ENCODE results near the gene LRP2. TPM values are rescaled to one million over a fixed set of nuclear protein-coding genes. Genes with fewer than 3 reads are reported as not detected.

LRP2 gene
- total RNA-seq, 6 donors from 2014 or later = 20.0 to 56.5 (median 27.5) TPM

GRCh38 chr2:169116993-169117392, 245.3 kb downstream of the LRP2 start:
- no peak for DNase-seq
- no peak overlapping the region for H3K27ac ChIP-seq
- H3K36me3 ChIP-seq = no peaks in the 10 kb centered on the region
- no peaks in the 10 kb centered on the region for H3K9me3 ChIP-seq
- no peak overlapping the region for H3K4me3 ChIP-seq
- no peak for ATAC-seq (ENCODE audit: low FRiP score in 2 of 2)
- TF ChIP-seq, protein P1, sequence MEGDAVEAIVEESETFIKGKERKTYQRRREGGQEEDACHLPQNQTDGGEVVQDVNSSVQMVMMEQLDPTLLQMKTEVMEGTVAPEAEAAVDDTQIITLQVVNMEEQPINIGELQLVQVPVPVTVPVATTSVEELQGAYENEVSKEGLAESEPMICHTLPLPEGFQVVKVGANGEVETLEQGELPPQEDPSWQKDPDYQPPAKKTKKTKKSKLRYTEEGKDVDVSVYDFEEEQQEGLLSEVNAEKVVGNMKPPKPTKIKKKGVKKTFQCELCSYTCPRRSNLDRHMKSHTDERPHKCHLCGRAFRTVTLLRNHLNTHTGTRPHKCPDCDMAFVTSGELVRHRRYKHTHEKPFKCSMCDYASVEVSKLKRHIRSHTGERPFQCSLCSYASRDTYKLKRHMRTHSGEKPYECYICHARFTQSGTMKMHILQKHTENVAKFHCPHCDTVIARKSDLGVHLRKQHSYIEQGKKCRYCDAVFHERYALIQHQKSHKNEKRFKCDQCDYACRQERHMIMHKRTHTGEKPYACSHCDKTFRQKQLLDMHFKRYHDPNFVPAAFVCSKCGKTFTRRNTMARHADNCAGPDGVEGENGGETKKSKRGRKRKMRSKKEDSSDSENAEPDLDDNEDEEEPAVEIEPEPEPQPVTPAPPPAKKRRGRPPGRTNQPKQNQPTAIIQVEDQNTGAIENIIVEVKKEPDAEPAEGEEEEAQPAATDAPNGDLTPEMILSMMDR (IDR thresholded peaks at IDR 0.05) = no peak
- TF ChIP-seq POLR2AphosphoS5 (IDR thresholded peaks at IDR 0.05) (no peak), POLR2A (IDR thresholded peaks at IDR 0.05) (no peak), EP300 (IDR thresholded peaks at IDR 0.05) (no peak)
- no peaks in the 10 kb centered on the region for H3K27me3 ChIP-seq
- H3K4me1 ChIP-seq = no peaks in the 10 kb centered on the region

GRCh38 chr2:169116327-169116726, 246.0 kb downstream of the LRP2 start:
- no peak for TF ChIP-seq POLR2AphosphoS5 (IDR thresholded peaks at IDR 0.05)
- TF ChIP-seq POLR2A (IDR thresholded peaks at IDR 0.05) = no peak
- TF ChIP-seq EP300 (IDR thresholded peaks at IDR 0.05) = no peak
- TF ChIP-seq, protein P1 (IDR thresholded peaks at IDR 0.05) = no peak
- 29 to 33% methylated on average over 2 of the region's 2 CpGs for WGBS, 2 donors
- Histone ChIP-seq H3K36me3 (no peaks in the 10 kb centered on the region), H3K4me1 (no peaks in the 10 kb centered on the region), H3K27me3 (no peaks in the 10 kb centered on the region), H3K4me3 (no peak overlapping the region), H3K9me3 (no peaks in the 10 kb centered on the region), H3K27ac (no peak overlapping the region)
- DNase-seq (no peak), ATAC-seq (ENCODE audit: low FRiP score in 2 of 2) (no peak)

DNA sequence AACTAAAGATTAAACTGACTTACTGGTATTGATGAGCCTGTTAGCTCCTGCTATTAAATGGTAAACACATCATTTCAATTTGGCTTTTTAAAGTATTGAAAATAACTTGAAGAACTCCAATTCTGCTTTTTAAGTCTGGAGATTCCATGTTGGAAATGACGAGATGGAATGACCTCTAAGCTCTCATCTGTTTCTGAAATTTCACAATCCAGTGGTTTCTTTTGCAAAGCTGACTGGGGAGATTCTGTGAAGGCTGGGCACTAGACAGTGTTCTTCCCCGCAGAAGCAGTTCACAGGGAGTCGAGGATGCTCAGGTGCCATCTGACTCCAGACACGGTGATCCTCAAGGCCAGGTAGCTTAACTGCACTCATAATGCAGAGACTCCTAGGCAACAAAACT, 248.3 kb downstream of the LRP2 start:
- no peak for ATAC-seq (ENCODE audit: low FRiP score in 2 of 2)
- no peaks in the 10 kb centered on the region for H3K27me3 ChIP-seq
- DNase-seq = no peak
- no peaks in the 10 kb centered on the region for H3K9me3 ChIP-seq
- H3K27ac ChIP-seq = no peak overlapping the region
- H3K36me3 ChIP-seq = no peaks in the 10 kb centered on the region
- 69 to 75% methylated on average over 4 of the region's 4 CpGs for WGBS, 2 donors
- H3K4me1 ChIP-seq = peaks cover 0 to 8% (median 3%) of the 10 kb centered on the region in 4 donors
- TF ChIP-seq POLR2A (IDR thresholded peaks at IDR 0.05) (no peak), EP300 (IDR thresholded peaks at IDR 0.05) (no peak), POLR2AphosphoS5 (IDR thresholded peaks at IDR 0.05) (no peak)
- TF ChIP-seq, protein P1 (IDR thresholded peaks at IDR 0.05) = no peak
- no peak overlapping the region for H3K4me3 ChIP-seq

DNA sequence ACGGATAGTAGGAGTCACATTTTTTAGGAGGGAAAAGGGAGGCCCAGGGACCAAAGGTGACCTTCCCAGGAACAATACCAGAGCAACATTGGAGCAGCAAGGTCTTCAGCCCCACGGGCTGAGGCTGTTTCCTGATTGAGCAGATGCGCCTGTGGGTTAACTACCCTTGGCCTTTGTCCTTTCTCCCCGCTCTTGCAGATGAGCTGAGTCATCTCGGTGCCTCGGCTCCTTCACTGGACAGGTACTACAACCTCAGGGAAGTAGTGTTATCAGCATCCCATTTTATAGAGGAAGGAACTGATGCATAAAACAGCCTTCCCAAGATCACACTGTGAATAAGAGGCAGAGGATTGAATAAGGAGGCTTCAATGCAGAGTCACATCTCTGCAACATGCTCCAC, 249.5 kb downstream of the LRP2 start:
- TF ChIP-seq EP300 (IDR thresholded peaks at IDR 0.05) = no peak
- TF ChIP-seq, protein P1 (IDR thresholded peaks at IDR 0.05) = no peak
- no peak for TF ChIP-seq POLR2A (IDR thresholded peaks at IDR 0.05)
- no peak for TF ChIP-seq POLR2AphosphoS5 (IDR thresholded peaks at IDR 0.05)
- ATAC-seq (ENCODE audit: low FRiP score in 2 of 2) (no peak), DNase-seq (no peak)
- no peaks in the 10 kb centered on the region for H3K27me3 ChIP-seq
- no peak overlapping the region for H3K4me3 ChIP-seq
- WGBS, 2 donors = 89 to 94% methylated on average over 6 of the region's 6 CpGs
- no peaks in the 10 kb centered on the region for H3K9me3 ChIP-seq
- H3K36me3 ChIP-seq = no peaks in the 10 kb centered on the region
- H3K4me1 ChIP-seq = peaks cover 0 to 12% (median 5%) of the 10 kb centered on the region in 4 donors
- H3K27ac ChIP-seq = no peak overlapping the region

DNA sequence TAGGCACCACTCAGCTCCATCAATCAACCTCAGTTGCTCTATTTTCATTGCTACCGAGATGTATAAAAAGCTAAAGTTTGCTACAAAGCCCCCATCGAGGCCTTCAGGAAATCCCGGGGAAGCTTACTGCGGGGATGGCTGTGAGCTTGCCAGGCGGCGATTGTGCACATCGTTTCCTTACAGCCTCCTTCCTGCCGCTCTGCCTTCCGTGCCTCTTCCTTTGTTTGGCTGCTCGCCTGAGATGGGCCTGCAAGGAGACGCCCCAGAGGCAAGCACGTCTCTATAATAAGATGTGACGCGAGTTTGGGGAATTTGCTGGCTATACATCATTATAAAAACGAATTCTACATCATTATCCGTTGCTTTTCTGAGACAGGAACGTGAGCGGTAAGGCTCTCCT, 251.4 kb downstream of the LRP2 start:
- no peak for ATAC-seq (ENCODE audit: low FRiP score in 2 of 2)

More for the DNA sequence above, 251.4 kb downstream of the LRP2 start:
- no peak for DNase-seq
- no peaks in the 10 kb centered on the region for H3K9me3 ChIP-seq
- peaks cover 0 to 16% (median 6%) of the 10 kb centered on the region in 4 donors for H3K4me1 ChIP-seq
- no peak overlapping the region for H3K4me3 ChIP-seq
- no peaks in the 10 kb centered on the region for H3K36me3 ChIP-seq
- TF ChIP-seq POLR2AphosphoS5 (IDR thresholded peaks at IDR 0.05) (no peak), EP300 (IDR thresholded peaks at IDR 0.05) (no peak), POLR2A (IDR thresholded peaks at IDR 0.05) (no peak)
- TF ChIP-seq, protein P1 (IDR thresholded peaks at IDR 0.05) = no peak
- H3K27me3 ChIP-seq = no peaks in the 10 kb centered on the region
- WGBS, 2 donors = 45 to 63% methylated on average over 17 to 18 of the region's 18 CpGs
- H3K27ac ChIP-seq = no peak overlapping the region

Measured in upper lobe of left lung (tissue), 6 donors.